HG03045 (cell line): ENCODE measurements around the gene KMT2B.
A peak's percentile ranks its signal among the peaks of the same experiment; 100 is the strongest.

ENCODE experiments used
- ATAC-seq: cut with Tn5 transposase; IDR thresholded peaks from one replicate; pipeline ENCODE4 v1.9.1; 2021; ENCODE audit warnings: mild to moderate bottlenecking, moderate library complexity; ENCODE audit not compliant: unreplicated experiment

KMT2B gene

DNA sequence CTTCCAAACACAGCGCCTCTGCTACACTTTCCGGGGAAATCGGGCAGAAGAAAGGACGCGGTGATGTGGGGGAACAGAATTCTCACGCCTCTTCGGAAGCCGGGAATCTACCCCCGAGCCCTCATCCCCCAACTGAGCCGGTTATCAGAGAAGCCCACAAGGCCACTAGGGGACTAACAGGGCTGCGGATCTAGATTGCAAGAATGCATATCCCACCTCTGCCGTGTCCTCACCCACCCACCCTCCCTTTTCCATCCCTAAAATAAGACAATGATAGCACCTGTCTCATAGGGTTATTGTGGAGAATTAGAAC is 23.4 kb downstream of the KMT2B start:
- ATAC-seq: no peak

- ATAC-seq: no peak
These were observed 24.4 kb downstream of the KMT2B start, which contains the start of gene IGFLR1 for GRCh38 chr19:35742121-35742724. TSS of gene IGFLR1 (minus strand) at chr19:35742452. CDS start at chr19:35741180, 1,272 bp downstream.

DNA sequence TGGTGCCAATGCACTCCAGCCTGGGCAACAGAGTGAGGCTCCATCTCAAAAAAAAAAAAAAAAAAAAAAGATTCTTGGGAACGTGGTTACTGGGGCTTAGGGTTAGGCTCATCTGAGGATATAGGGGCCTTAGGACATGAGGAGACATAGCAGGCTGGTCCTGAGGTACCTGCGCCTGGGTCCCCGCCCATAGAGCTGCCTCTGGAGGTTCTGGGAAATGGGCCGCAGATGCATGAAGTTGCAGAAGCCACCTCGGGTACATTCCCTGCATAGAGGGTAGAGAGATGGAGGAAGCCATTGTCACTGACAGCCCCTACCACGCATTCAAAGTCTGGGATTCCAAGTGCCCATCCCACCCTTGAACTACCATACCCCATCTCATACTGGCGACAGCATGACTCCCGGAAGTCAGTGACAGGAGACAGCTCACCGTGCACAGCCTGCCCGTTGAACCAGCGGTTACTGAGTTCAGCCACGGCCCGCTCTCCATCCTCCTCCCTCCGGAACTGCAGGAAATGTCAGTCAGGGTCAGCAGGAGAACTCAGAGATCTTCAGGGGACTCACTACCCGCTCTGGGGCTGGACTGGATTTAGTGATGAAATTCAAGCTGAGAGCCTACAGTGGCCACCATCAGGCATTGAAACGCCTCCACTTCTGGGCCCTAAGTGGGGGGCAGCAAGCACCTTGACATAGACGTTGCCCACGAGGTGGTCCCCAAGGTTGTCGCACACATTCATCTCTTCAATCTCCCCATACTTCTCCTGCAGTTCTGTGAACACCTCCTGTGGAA is 26.0 kb downstream of the KMT2B start:
- no peak for ATAC-seq

DNA sequence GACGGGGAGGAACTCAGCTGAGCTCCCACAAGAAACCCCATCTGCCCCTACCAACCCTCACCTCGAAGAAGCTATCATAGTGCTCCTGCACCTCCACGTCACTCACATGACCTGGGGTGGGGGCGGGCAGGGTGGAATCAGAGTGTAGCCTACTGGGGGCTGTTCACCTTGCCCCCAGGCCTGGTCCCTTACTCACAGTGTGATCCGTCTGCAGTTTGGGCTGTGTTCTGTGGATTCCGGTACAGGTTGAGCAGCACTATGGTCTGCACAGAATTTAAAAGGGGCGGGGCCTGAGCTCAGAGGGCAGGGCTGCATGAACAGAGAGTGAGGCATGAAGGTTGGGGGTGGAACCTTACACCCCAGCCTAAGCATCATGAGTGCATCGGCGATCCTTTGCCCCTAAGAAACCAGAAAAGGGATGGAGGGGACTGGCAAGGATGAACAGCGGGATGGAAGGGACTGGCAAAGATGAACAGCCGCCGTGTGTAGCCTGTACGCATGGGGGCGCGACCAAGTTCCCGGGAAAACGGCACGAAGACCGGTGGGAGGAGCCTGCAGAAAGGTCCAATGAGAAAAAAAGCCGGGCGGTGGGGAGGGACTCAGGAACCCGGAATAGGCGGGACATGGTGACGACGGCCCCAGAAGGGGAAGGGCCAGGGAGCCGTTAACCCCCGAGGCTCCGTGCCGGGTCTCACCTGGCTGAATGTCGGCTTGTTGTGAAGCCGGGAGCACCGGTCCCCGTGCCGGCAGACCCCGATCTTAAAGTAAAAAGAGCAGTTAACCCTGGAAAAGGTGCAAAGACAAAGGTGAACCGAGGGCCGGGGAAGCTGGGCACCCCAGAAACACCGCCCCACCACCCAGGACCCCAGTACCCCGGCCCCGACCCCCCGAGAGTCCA is 26.9 kb downstream of the KMT2B start:
- peak; percentile 39 for ATAC-seq

GRCh38 chr19:35745328-35746086 is 27.7 kb downstream of the KMT2B start, which contains the start of the genes PSENEN and U2AF1L4:
TSS of gene PSENEN (plus strand) at chr19:35745651. CDS start at chr19:35745931, 280 bp downstream.
TSS of gene U2AF1L4 (minus strand) at chr19:35745418. CDS start at chr19:35745391, 27 bp downstream.
- ATAC-seq: peak; percentile 41

- ATAC-seq: no peak
These were observed 28.3 kb downstream of the KMT2B start for GRCh38 chr19:35746087-35746462.

- no peak for ATAC-seq
These were observed 28.7 kb downstream of the KMT2B start for GRCh38 chr19:35746531-35746930.

GRCh38 chr19:35748106-35749020 is 30.6 kb downstream of the KMT2B start, which contains the start of gene LIN37:
TSS of gene LIN37 (plus strand) at chr19:35748576. CDS start at chr19:35748725, 149 bp downstream.
- ATAC-seq: peak; percentile 62

DNA sequence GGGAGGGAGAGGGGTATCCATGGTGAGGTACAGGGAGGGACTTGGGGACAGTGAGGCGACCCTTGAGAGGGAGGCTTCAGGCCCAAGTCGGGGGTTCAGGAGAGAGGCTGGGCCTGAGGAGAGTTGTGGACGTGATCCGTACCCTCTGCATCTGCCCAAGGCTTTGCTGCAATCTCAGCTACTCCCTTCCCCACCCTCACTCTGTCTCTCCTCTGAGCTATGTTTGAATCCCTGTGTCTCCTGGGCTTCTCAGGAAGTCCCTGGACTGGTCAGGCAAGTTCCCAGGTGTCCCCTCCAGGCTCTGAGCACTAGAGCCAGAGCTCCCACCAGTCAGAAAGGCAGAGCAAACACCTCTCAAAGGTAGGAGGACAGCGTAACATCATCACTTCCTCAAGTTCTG is 32.4 kb downstream of the KMT2B start:
- no peak for ATAC-seq

GRCh38 chr19:35751839-35752745 is 34.3 kb downstream of the KMT2B start:
- no peak for ATAC-seq

DNA sequence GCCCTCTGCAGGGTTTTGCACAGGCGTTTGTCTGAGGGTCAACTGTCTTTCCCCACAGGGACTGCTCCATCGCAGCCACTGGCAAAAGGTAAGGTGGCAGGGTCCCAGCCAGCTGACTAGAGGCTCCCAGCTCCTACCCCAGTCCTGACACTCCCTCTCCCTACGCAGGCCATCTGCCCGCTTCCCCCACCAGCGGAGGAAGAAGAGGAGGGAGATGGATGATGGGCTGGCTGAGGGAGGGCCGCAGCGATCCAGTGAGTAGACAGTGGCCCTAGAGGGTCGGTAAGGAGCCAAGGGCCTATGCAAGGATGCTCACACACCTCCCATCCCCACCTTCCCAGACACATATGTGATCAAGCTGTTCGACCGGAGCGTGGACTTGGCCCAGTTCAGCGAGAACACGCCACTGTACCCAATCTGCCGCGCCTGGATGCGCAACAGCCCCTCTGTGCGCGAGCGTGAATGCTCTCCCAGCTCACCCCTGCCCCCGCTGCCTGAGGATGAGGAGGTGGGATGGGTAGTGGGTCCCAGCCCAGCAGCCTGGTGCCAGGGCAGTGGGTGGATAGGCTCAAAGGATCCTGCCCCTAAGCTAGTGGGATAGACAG is 35.0 kb downstream of the KMT2B start:
- no peak for ATAC-seq

- no peak for ATAC-seq
These were observed 36.0 kb downstream of the KMT2B start for GRCh38 chr19:35753634-35754369.

GRCh38 chr19:35754370-35755130 is 36.7 kb downstream of the KMT2B start:
- no peak for ATAC-seq

- ATAC-seq: no peak
These were observed 37.3 kb downstream of the KMT2B start for GRCh38 chr19:35755131-35755549.

GRCh38 chr19:35755550-35756376 is 38.0 kb downstream of the KMT2B start:
- ATAC-seq: no peak
